ENCODE measurements around the gene DDX47.
"Not testable (repeated sequence)": the region's sequence is repeated elsewhere in the genome, so short reads cannot be mapped to it uniquely, and the experiment has no call there.

Gene DDX47

DNA sequence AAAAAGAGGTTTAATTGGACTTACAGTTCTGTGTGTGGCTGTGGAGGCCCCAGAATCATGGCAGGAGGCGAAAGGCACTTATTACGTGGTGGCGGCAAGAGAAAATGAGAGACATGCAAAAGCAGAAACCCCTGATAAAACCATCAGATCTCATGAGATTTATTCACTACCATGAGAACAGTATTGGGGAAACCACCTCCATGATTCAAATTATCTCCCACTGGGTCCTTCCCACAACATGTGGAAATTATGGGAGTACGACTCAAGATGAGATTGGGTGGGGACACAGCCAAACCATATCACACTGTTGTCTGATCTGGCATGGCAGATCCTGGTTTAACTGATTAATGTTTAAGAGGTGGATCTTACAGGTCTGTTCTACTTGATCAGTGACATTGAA, 5.6 kb downstream of the DDX47 start:
- POLR2A ChIA-PET = interaction anchor here (0.7 kb wide), 1 partner anchor 10 kb away, joined by 3 read pairs; no protein-coding TSS in a partner anchor
- TF ChIP-seq, protein P1, sequence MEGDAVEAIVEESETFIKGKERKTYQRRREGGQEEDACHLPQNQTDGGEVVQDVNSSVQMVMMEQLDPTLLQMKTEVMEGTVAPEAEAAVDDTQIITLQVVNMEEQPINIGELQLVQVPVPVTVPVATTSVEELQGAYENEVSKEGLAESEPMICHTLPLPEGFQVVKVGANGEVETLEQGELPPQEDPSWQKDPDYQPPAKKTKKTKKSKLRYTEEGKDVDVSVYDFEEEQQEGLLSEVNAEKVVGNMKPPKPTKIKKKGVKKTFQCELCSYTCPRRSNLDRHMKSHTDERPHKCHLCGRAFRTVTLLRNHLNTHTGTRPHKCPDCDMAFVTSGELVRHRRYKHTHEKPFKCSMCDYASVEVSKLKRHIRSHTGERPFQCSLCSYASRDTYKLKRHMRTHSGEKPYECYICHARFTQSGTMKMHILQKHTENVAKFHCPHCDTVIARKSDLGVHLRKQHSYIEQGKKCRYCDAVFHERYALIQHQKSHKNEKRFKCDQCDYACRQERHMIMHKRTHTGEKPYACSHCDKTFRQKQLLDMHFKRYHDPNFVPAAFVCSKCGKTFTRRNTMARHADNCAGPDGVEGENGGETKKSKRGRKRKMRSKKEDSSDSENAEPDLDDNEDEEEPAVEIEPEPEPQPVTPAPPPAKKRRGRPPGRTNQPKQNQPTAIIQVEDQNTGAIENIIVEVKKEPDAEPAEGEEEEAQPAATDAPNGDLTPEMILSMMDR (IDR thresholded peaks at IDR 0.05; ENCODE audit: control extremely low read depth, extremely low read depth, low read depth, missing control alignments) = no peak
- CTCF ChIA-PET = interaction anchor here (0.8 to 1.6 kb wide), 6 partner anchors 8 to 82 kb away, joined by 3 to 12 read pairs (median 4); no protein-coding TSS in a partner anchor
- no peak for DNase-seq (ENCODE audit: extremely low spot score)

DNA sequence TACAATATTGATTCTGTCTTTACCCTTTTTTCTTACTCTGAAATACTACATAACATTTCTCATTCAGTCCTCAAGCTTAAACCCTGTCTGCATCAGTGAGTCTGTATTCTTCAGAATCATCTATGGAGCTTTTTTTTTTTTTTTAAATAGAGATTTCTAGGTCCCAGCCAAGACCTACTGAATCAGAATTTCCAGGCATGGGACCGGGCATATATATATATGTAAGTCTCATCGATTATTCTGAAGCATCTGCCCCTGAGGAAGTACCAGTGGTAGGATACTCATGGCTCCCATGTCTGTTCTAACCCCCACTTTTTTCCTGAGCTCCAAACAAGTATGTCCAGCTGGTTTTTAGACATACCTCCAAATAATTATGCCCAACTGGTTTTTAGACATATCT, 6.1 kb downstream of the DDX47 start:
- TF ChIP-seq, protein P1 (IDR thresholded peaks at IDR 0.05; ENCODE audit: control extremely low read depth, extremely low read depth, low read depth, missing control alignments) = no peak
- ChIA-PET POLR2A (interaction anchor here (0.7 kb wide), 1 partner anchor 11 kb away, joined by 3 read pairs; no protein-coding TSS in a partner anchor), CTCF (interaction anchor here (0.8 to 1.6 kb wide), 6 partner anchors 8 to 83 kb away, joined by 3 to 12 read pairs (median 4); no protein-coding TSS in a partner anchor)
- no peak for DNase-seq (ENCODE audit: extremely low spot score)

DNA sequence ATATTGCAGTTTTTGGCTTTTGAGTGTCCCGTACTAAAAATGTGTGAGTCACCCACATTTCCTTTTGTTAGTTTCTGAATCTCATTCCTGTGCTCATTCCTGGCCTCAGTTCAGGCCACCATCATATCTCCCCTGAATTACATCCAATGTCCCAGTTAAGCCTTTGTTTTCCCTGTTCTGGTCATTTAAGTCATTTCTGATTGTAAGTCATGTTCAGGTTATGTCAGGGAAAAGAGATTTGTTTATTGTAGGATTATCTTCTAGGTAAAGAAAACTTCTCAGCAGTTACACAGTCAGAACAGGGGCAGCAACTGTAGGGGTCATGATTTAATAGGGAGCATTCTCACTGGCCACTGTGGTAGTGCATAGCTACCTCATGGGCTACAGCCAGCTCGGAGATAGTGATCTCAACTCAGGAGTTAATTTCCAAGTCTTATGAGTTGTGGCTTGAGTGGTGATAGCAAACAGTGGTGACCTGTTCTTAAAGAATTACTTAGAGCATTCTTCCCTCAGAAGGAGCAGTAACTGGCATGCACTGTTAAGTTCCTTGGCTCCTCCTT, 6.7 kb downstream of the DDX47 start:
- DNase-seq (ENCODE audit: extremely low spot score) = no peak

DNA sequence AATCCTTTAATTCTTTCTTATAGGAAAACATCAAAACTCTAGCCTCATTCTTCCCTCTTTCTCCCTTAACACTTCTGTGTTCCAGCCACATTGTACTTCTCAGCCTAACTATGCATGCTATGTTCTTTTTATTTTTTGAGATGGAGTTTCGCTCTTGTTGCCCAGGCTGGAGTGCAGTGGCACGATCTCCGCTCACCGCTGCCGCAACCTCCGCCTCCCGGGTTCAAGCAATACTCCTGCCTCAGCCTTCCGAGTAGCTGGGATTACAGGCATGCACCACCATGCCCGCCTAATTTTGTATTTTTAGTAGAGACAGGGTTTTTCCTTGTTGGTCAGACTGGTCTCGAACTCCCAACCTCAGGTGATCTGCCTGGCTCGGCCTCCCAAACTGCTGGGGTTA, 7.2 kb downstream of the DDX47 start:
- DNase-seq (ENCODE audit: extremely low spot score); POLR2A ChIA-PET: not testable (repeated sequence)
- CTCF ChIA-PET = interaction anchor here (1.1 to 7.1 kb wide), 4 partner anchors 15 to 71 kb away, joined by 3 to 39 read pairs (median 4); partner anchors contain the start of gene GPRC5A

More for the DNA sequence above, 6.7 kb downstream of the DDX47 start:
- TF ChIP-seq, protein P1 (IDR thresholded peaks at IDR 0.05; ENCODE audit: control extremely low read depth, extremely low read depth, low read depth, missing control alignments) = no peak
- ChIA-PET POLR2A (no interaction called here), CTCF (interaction anchor here (1.0 to 7.1 kb wide), 6 partner anchors 9 to 83 kb away, joined by 3 to 39 read pairs (median 5); partner anchors contain the start of gene GPRC5A)

DNA sequence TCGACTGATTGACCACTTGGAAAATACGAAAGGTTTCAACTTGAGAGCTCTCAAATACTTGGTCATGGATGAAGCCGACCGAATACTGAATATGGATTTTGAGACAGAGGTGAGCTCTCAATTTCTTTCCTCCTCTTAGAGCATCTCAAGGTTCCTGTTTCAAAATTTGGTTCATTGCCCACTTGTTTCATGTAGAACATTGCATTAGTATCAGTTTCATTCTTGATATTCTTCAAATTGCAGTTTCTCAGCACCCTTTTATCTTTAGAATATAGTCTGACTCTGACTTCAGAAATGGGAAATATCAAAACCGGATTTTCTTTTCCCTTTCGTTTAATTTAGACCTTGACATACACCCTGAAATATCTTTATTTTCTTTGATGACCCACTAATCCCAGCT, 8.8 kb downstream of the DDX47 start:
- TF ChIP-seq, protein P1 (IDR thresholded peaks at IDR 0.05; ENCODE audit: control extremely low read depth, extremely low read depth, low read depth, missing control alignments) = no peak
- peak; percentile 64 for DNase-seq (ENCODE audit: extremely low spot score)
- CTCF ChIA-PET = interaction anchor here (0.8 to 7.1 kb wide), 9 partner anchors 8 to 391 kb away, joined by 3 to 39 read pairs (median 5); partner anchors contain the start of gene DDX47
- POLR2A ChIA-PET = no interaction called here

DNA sequence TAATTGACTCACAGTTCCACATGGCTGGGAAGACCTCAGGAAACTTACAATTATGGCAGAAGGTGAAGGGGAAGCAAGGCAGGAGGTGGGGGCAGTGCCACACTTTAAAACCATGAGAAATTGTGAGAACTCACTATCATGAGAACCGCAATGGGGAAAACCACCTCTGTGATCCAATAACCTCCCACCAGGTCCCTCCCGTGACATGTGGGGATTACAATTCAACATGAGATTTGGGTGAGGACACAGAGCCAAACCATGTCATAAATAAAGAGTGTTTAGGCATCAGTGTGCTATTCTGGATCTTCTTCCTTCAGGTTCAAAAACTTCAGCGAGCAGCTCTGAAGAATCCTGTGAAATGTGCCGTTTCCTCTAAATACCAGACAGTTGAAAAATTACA, 9.7 kb downstream of the DDX47 start:
- no peak for DNase-seq (ENCODE audit: extremely low spot score)
- TF ChIP-seq, protein P1 (IDR thresholded peaks at IDR 0.05; ENCODE audit: control extremely low read depth, extremely low read depth, low read depth, missing control alignments) = no peak
- ChIA-PET CTCF (interaction anchor here (1.4 to 7.1 kb wide), 3 partner anchors 14 to 93 kb away, joined by 3 to 39 read pairs (median 21); no protein-coding TSS in a partner anchor), POLR2A (no interaction called here)

DNA sequence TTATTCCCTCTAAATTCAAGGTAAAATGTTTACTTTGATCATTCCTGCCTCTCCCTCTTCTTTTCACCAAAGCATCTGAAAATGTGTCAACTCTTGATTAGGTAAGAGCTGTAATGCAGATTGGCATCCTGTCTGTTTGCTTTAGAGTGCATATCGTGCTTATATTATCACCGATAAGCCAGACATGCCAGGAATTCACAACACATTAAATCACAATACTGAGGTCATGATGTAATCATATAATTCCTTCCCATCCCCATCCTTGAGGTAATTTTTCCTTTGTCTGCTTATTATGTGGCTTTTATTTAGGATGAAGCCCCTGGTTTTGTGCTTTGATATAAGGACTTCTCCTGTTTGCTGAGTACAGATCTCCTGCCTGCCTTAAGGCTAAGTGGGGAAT, 10.2 kb downstream of the DDX47 start:
- CTCF ChIA-PET = interaction anchor here (1.4 to 7.1 kb wide), 3 partner anchors 9 to 93 kb away, joined by 3 to 39 read pairs (median 9); no protein-coding TSS in a partner anchor
- no peak for DNase-seq (ENCODE audit: extremely low spot score)
- TF ChIP-seq, protein P1 (IDR thresholded peaks at IDR 0.05; ENCODE audit: control extremely low read depth, extremely low read depth, low read depth, missing control alignments) = no peak
- POLR2A ChIA-PET = no interaction called here

All from GM10248 (cell line).